Fibroblast of the aortic adventitia (primary cell): ENCODE results near the gene SLC25A39. TPM values are rescaled to one million over a fixed set of nuclear protein-coding genes. Genes with fewer than 3 reads are reported as not detected.
"Not testable (repeated sequence)": the region's sequence is repeated elsewhere in the genome, so short reads cannot be mapped to it uniquely, and the experiment has no call there.

ENCODE experiments used
- DNase-seq: peaks from one replicate; pipeline ENCODE4 v3.0.0-alpha.2; 2010; ENCODE audit warnings: low read depth
- H3K4me3 ChIP-seq: 2 replicates; pipeline ENCODE4 v1.5.1; 2011; ENCODE audit warnings: low read depth, mild to moderate bottlenecking, control low read depth, low read length, moderate library complexity
- CTCF ChIP-seq: IDR thresholded peaks from 2 replicates; pipeline ENCODE4 v1.5.1; 2011; ENCODE audit warnings: mild to moderate bottlenecking, low read length, control low read depth, inconsistent platforms; ENCODE audit not compliant: insufficient read depth
- total RNA-seq: library from RNA; depleted of rRNA; stranded (reverse); fragments of >200 nt; gene quantifications from 2 replicates; pipeline ENCODE4 v1.2.3, GENCODE V29; 2012; ENCODE audit warnings: low replicate concordance

The SLC25A39 gene
- total RNA-seq, 1 donor, result 61.5 TPM

- DNase-seq, result peak; percentile 25
- no peak for TF ChIP-seq CTCF
- H3K4me3 ChIP-seq, result no peak overlapping the region
These were observed 23.8 kb upstream of the SLC25A39 start for GRCh38 chr17:44348234-44348987.

GRCh38 chr17:44347206-44348055 is 22.8 kb upstream of the SLC25A39 start:
- not testable (repeated sequence) for H3K4me3 ChIP-seq, DNase-seq

DNA sequence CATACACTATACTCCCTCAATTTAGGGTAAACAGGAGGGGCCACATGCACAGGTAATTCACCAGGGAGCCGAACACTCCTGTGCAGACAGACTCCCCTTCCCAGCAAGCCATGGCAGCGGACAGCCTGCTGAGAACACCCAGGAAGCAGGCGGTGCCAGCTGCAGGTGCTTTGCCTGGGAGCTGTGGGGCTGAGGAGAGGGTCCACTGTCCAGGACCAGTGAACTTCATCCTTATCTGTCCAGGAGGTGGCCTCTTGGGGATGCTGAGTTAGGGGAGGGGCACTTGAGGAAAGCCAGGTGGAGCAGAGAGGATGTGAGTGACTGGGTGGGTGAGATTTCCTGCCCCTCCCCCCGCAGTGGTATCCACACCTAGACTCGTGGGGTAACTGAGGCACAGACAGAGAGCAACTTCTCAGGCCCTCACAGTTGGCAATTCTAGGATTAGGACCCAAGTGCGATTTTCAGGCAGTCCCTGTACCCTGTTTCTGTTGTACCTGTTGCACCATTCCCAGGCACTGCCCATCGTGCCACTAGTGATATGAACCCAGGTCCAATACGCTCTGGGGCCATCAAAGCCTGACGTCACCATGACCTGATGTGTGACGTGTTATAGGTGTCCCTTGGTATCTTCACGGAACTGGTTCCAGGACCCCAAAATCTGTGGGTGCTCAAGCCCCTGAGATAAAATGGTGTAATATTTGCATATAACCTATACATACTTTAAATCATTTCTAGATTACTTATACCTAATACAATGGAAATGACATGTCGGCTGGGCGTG is 21.6 kb upstream of the SLC25A39 start:
- no peak for TF ChIP-seq CTCF
- H3K4me3 ChIP-seq, result peak overlapping the region; percentile 98
- no peak for DNase-seq

- TF ChIP-seq CTCF, result peak; percentile 48
- DNase-seq, result peak; percentile 59
- H3K4me3 ChIP-seq, result peak overlapping the region; percentile 98
These were observed 20.9 kb upstream of the SLC25A39 start for GRCh38 chr17:44345454-44346026.

- H3K4me3 ChIP-seq, result peak within 1 kb of the TSS; percentile 98
- no peak for TF ChIP-seq CTCF
These were observed 20.4 kb upstream of the SLC25A39 start, which contains the start of gene GRN for GRCh38 chr17:44344939-44345453. Gene GRN, plus strand, starts transcription at chr17:44345302. Its CDS starts 3,863 bp downstream, at chr17:44349165.

GRCh38 chr17:44343510-44344209 is 19.0 kb upstream of the SLC25A39 start:
- no peak for TF ChIP-seq CTCF
- DNase-seq, result no peak
- H3K4me3 ChIP-seq, result no peak overlapping the region

More at GRCh38 chr17:44344939-44345453, 20.4 kb upstream of the SLC25A39 start, which contains the start of gene GRN:
- peak; percentile 100 for DNase-seq

GRCh38 chr17:44340553-44340952 is 15.9 kb upstream of the SLC25A39 start:
- not testable (repeated sequence) for DNase-seq, H3K4me3 ChIP-seq
